BLaER1 treated with 17β-estradiol and CSF1 and Interleukin-3, amounts not matched to agents 10 nM and 100 nM (cell line): Measurements from ENCODE around the gene LGMN.

Experiments used
- H3K27ac ChIP-seq, 11 experiments: shearing (Covaris generic); formaldehyde crosslinking; 2 replicates each; pipeline ENCODE4 v1.8.1; 2022
- H3K27me3 ChIP-seq, 11 experiments: shearing (Covaris generic); formaldehyde crosslinking; 2 replicates each; pipeline ENCODE4 v1.8.1; 2022
- H3K36me3 ChIP-seq, 11 experiments: shearing (Covaris generic); formaldehyde crosslinking; 2 replicates each; pipeline ENCODE4 v1.8.1; 2022
- H3K4me1 ChIP-seq, 10 experiments: shearing (Covaris generic); formaldehyde crosslinking; 2 replicates each; pipeline ENCODE4 v1.8.1; 2022
- H3K4me2 ChIP-seq, 11 experiments: shearing (Covaris generic); formaldehyde crosslinking; 2 replicates each; pipeline ENCODE4 v1.8.1; 2022
- H3K4me3 ChIP-seq, 10 experiments: shearing (Covaris generic); formaldehyde crosslinking; 2 replicates each; pipeline ENCODE4 v1.8.1; 2022
- H3K9ac ChIP-seq, 11 experiments: shearing (Covaris generic); formaldehyde crosslinking; 2 replicates each; pipeline ENCODE4 v1.8.1; 2022
- H3K9me3 ChIP-seq, 11 experiments: shearing (Covaris generic); formaldehyde crosslinking; replicated peaks in 1 of 11; 2 replicates each; pipeline ENCODE4 v1.8.1; 2022
- H4K20me1 ChIP-seq, 11 experiments: shearing (Covaris generic); formaldehyde crosslinking; 2 replicates each; pipeline ENCODE4 v1.8.1; 2022
- Cebpa-rat ChIP-seq, 11 experiments: shearing (Covaris generic); IDR thresholded peaks; 2 replicates each; pipeline ENCODE4 v1.8.1; 2022

Gene LGMN

DNA sequence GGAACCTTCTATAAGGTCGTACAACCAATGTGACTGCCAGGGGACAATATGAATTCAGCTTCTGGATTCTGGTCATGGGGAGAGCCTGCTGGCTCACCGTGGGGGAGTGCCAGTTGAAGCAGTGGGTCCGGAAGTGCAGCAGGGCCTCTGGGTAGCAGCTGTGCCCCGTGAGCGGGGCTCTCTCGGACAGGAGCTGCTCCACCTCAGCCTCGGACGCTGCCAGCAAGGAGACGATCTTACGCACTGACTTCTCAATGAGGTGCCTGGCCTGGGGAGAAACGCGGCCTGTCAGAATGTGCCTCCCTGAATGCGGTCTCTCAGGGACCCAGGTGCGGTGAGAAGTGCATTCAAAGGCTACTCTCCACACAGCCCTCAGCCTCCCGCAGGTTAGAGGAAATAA is 42.0 kb downstream of the LGMN start:
- Histone ChIP-seq H3K9ac (peak overlapping the region in 2 of 11 experiments; percentile 14 to 44; a peak in 1 of 22 replicates), H3K4me1 (peaks cover 38 to 84% (median 48%) of the 10 kb centered on the region in 10 experiments), H3K9me3 (no peaks in the 10 kb centered on the region), H3K4me3 (no peak overlapping the region), H3K27me3 (no peaks in the 10 kb centered on the region), H3K36me3 (peaks cover 2 to 86% (median 26%) of the 10 kb centered on the region in 11 experiments; a peak in 16 of 22 replicates), H3K27ac (peak overlapping the region in 2 of 11 experiments; percentile 16 to 28; a peak in 2 of 22 replicates), H4K20me1 (peaks cover 0 to 100% (median 0%) of the 10 kb centered on the region in 11 experiments; a peak in 6 of 22 replicates), H3K4me2 (peak overlapping the region in 4 of 11 experiments; percentile 76 to 88 (median 82); a peak in 6 of 22 replicates)
- no peak for TF ChIP-seq Cebpa-rat (IDR thresholded peaks at IDR 0.05)

DNA sequence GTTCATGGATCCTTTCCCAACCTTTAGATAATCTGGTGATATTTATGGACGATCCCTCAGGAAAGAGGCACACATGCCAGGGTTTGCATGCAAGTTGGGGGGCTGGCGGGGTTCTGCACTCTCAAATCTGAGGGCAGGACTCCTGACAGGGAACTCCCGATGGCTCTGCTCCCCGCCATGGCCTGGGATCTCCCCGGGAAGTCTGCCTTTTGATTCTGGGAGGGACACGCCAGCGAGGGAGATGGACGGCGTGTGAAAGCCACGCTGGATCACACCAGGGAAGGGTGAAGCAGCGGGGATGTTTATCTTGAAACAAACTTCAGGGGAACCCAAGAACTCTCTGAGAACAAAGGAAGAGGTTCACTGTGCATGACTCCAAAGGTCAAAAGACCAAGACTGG is 43.6 kb downstream of the LGMN start:
- peaks cover 43 to 76% (median 58%) of the 10 kb centered on the region in 10 experiments for H3K4me1 ChIP-seq
- TF ChIP-seq Cebpa-rat (IDR thresholded peaks at IDR 0.05) = no peak
- peak overlapping the region in 9 of 11 experiments; percentile 36 to 82 (median 71); a peak in 17 of 22 replicates for H3K27ac ChIP-seq
- peak overlapping the region; percentile 69 to 92 (median 84) for H3K4me2 ChIP-seq
- peaks cover 2 to 71% (median 22%) of the 10 kb centered on the region in 11 experiments; a peak in 14 of 22 replicates for H3K36me3 ChIP-seq
- H3K9ac ChIP-seq = peak overlapping the region in 6 of 11 experiments; percentile 1 to 68 (median 34); a peak in 8 of 22 replicates
- no peaks in the 10 kb centered on the region for H3K27me3 ChIP-seq
- H3K4me3 ChIP-seq = no peak overlapping the region
- H4K20me1 ChIP-seq = peaks cover 0 to 90% (median 0%) of the 10 kb centered on the region in 11 experiments; a peak in 6 of 22 replicates
- H3K9me3 ChIP-seq = no peaks in the 10 kb centered on the region

DNA sequence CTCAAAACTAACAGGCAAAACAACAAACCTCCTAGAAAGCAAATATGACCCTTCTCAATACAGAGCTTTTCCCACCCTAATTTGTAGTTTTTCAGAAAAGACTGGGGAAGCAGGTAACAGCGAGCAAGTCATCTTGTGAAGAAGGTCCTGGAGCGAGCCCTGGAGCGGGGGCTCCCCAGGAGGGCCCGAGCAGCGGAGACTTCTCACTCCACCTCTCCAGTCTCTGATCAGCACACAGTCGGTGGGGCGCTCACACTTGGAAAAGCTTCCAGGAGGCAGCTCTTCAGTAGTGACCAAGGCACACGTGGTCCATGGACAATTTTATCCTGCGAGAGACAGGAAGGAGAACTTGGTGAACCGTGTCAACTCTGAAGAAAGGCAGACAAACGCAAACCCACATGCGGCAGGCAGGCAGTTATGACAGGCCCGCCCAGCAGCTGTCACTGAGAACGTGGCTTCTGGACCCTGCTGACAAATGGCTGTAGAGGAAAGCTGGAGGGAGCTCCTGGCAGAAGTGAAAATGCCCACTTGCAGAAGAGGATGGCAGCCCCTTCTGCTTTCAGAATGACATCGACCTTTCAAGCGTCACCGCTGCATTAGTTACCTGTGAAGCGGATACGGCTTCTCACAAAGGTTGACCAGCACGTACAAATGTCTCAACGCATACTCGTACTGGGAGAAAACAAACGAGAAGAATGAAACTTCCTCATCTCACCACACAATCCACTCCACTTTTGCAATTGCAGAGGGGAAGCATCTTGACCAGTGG is 44.2 kb downstream of the LGMN start:
- Histone ChIP-seq H3K4me1 (peaks cover 44 to 75% (median 60%) of the 10 kb centered on the region in 10 experiments), H3K36me3 (peaks cover 2 to 65% (median 17%) of the 10 kb centered on the region in 11 experiments; a peak in 13 of 22 replicates), H3K27ac (peak overlapping the region; percentile 20 to 82 (median 71); a peak in 21 of 22 replicates), H3K4me3 (peak overlapping the region in 3 of 10 experiments; percentile 21 to 43 (median 40); a peak in 5 of 20 replicates), H4K20me1 (peaks cover 0 to 84% (median 0%) of the 10 kb centered on the region in 11 experiments; a peak in 6 of 22 replicates), H3K27me3 (no peaks in the 10 kb centered on the region), H3K9me3 (no peaks in the 10 kb centered on the region), H3K4me2 (peak overlapping the region; percentile 69 to 92 (median 84)), H3K9ac (peak overlapping the region; percentile 16 to 69 (median 51); a peak in 16 of 22 replicates)
- no peak for TF ChIP-seq Cebpa-rat (IDR thresholded peaks at IDR 0.05)

DNA sequence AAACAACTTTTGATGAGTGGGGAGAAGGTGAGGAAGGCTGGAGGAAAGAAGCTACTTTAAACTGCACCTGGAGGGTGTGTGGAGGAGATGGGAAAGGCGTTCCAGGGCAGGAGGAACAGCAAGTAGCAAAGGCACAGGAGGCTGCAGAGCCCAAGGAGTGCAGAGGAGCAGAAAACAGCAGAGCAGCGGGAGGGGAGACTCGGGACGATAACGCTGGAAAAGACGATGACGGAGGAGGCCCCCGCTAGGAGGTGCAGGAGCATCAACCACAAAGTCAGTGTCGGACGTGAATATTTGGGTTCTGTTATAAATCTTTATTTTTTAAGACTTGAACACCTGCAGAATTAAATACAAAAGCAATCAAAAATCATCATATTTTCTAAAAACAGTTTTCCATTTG is 44.9 kb downstream of the LGMN start:
- TF ChIP-seq Cebpa-rat (IDR thresholded peaks at IDR 0.05) = no peak
- Histone ChIP-seq H4K20me1 (peaks cover 0 to 77% (median 0%) of the 10 kb centered on the region in 11 experiments; a peak in 6 of 22 replicates), H3K36me3 (peaks cover 0 to 58% (median 16%) of the 10 kb centered on the region in 11 experiments; a peak in 13 of 22 replicates), H3K4me1 (peaks cover 51 to 79% (median 67%) of the 10 kb centered on the region in 10 experiments), H3K4me2 (peak overlapping the region; percentile 69 to 92 (median 84)), H3K27me3 (no peaks in the 10 kb centered on the region), H3K27ac (peak overlapping the region in 10 of 11 experiments; percentile 20 to 82 (median 73); a peak in 17 of 22 replicates), H3K4me3 (peak overlapping the region in 2 of 10 experiments; percentile 21 to 43; a peak in 1 of 20 replicates), H3K9me3 (no peaks in the 10 kb centered on the region), H3K9ac (peak overlapping the region in 9 of 11 experiments; percentile 16 to 69 (median 51); a peak in 9 of 22 replicates)

DNA sequence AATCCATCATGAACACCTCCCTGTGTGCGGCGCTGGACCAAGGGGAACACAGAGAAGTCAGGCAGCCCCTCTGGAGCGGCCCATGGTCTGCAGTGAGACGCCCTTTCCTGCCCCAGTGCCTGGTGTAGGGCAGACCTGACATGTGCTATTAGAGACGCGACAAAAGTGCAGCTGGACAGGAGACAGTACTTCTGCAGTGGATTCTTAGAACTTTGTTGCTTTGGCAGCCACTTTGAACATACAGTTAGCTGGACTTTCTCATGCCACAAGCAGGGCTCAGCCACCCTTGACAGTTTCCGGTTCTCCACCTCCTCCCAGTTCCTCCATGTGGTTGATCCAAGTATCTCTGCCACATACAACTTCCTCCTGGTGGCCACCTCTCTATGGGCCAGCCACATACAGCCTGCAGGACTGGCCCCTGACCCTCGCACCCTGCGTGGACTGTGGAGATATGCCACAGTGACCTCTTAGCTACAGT is 45.9 kb downstream of the LGMN start:
- peak overlapping the region; percentile 69 to 92 (median 84) for H3K4me2 ChIP-seq

DNA sequence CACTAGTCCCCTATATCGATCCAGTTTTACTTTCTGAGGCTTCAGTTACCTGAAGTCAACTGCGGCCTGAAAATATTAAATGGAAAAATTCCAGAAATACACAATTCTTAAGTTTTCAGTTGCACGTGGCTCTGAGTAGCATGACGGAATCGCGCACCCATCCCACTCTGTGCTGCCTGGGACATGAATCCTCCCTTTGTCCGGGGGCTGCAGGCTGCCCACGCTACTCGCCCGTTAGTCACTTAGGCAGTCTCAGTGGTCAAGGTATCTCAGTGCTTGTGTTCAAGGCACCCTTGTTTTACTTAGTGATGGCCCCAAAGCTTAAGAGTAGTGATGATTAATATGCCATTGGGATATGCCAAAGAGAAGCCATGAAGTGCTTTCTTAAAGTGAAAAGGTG is 46.6 kb downstream of the LGMN start:
- Histone ChIP-seq H3K4me3 (0 out of 20 replicates have a peak overlapping the region, but pooled peaks of 1 of the 10 experiments have one; percentile 32), H3K27me3 (no peaks in the 10 kb centered on the region), H3K9ac (peak overlapping the region in 2 of 11 experiments; percentile 30 to 66; a peak in 3 of 22 replicates), H3K4me1 (peaks cover 59 to 95% (median 82%) of the 10 kb centered on the region in 10 experiments), H3K4me2 (peak overlapping the region; percentile 69 to 92 (median 84)), H3K27ac (peak overlapping the region in 7 of 11 experiments; percentile 24 to 82 (median 63); a peak in 9 of 22 replicates), H3K36me3 (peaks cover 0 to 41% (median 11%) of the 10 kb centered on the region in 11 experiments; a peak in 13 of 22 replicates), H4K20me1 (peaks cover 0 to 60% (median 0%) of the 10 kb centered on the region in 11 experiments; a peak in 6 of 22 replicates), H3K9me3 (no peaks in the 10 kb centered on the region)
- no peak for TF ChIP-seq Cebpa-rat (IDR thresholded peaks at IDR 0.05)

More for the DNA sequence above, 45.9 kb downstream of the LGMN start:
- Histone ChIP-seq H4K20me1 (peaks cover 0 to 67% (median 0%) of the 10 kb centered on the region in 11 experiments; a peak in 6 of 22 replicates), H3K4me3 (peak overlapping the region in 2 of 10 experiments; percentile 1 to 32; a peak in 2 of 20 replicates), H3K9ac (peak overlapping the region in 6 of 11 experiments; percentile 22 to 66 (median 38); a peak in 8 of 22 replicates), H3K4me1 (peaks cover 59 to 89% (median 76%) of the 10 kb centered on the region in 10 experiments), H3K27me3 (no peaks in the 10 kb centered on the region), H3K27ac (peak overlapping the region in 8 of 11 experiments; percentile 24 to 82 (median 56); a peak in 16 of 22 replicates), H3K36me3 (peaks cover 0 to 47% (median 16%) of the 10 kb centered on the region in 11 experiments; a peak in 13 of 22 replicates), H3K9me3 (no peaks in the 10 kb centered on the region)
- no peak for TF ChIP-seq Cebpa-rat (IDR thresholded peaks at IDR 0.05)

DNA sequence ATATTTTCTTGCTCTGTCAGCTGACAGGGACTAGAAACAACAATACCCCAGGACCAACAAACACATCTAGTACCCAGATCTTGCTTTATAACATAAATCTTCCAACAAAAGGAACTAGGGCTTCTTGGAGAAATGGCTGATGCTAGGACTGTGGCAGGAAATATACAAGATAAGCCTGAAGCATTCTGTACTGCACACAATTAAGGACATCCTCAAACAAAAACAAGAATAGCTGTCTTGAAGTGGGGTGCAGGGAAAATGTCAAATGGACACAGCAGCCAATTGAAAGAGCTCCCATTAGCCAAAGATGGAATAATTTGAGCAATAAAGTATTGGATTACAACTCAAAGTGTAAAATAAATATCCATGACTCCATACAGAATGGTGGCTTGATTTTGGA is 50.0 kb downstream of the LGMN start:
- no peak overlapping the region for H3K27ac ChIP-seq
- peak overlapping the region; percentile 5 to 79 (median 49); a peak in 21 of 22 replicates for H3K4me2 ChIP-seq
- no peaks in the 10 kb centered on the region for H3K9me3 ChIP-seq
- TF ChIP-seq Cebpa-rat (IDR thresholded peaks at IDR 0.05) = no peak
- H4K20me1 ChIP-seq = peaks cover 0 to 26% (median 0%) of the 10 kb centered on the region in 11 experiments; a peak in 5 of 22 replicates
- H3K36me3 ChIP-seq = peaks cover 0 to 7% (median 0%) of the 10 kb centered on the region in 11 experiments; a peak in 5 of 22 replicates
- no peaks in the 10 kb centered on the region for H3K27me3 ChIP-seq
- H3K4me3 ChIP-seq = no peak overlapping the region
- H3K9ac ChIP-seq = no peak overlapping the region
- H3K4me1 ChIP-seq = peaks cover 49 to 87% (median 69%) of the 10 kb centered on the region in 10 experiments

DNA sequence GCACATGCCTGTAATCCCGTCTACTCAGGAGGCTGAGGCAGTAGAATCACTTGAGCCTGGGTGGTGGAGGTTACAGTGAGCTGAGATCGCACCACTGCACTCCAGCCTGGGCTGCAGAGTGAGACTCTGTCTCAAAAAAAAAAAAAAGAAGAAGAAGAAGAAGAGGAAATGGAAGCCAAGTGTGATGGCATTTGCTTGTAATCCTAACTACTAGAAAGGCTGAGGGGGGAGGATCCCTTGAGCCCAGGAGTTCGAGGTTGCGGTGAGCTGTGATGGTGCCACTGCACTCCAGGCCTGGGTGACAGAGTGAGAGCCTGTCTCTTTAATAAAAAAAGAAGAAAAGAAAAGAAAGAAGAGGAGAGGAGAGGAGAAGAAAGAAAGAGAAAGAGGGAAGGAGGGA is 52.1 kb downstream of the LGMN start:
- Histone ChIP-seq H3K27me3 (no peaks in the 10 kb centered on the region), H3K9me3 (no peaks in the 10 kb centered on the region), H3K36me3 (no peaks in the 10 kb centered on the region), H3K9ac (no peak overlapping the region), H3K27ac (no peak overlapping the region), H3K4me2 (peak overlapping the region; percentile 47 to 79 (median 61)), H3K4me3 (no peak overlapping the region), H3K4me1 (peaks cover 44 to 87% (median 69%) of the 10 kb centered on the region in 10 experiments), H4K20me1 (peaks cover 0 to 34% (median 0%) of the 10 kb centered on the region in 11 experiments; a peak in 7 of 22 replicates)
- TF ChIP-seq Cebpa-rat (IDR thresholded peaks at IDR 0.05) = no peak
